ENCODE results near the gene RPS28. TPM values are rescaled to one million over a fixed set of nuclear protein-coding genes. Genes with fewer than 3 reads are reported as not detected.
"Not testable (repeated sequence)": the region's sequence is repeated elsewhere in the genome, so short reads cannot be mapped to it uniquely, and the experiment has no call there.

RPS28 gene
- polyA plus RNA-seq (ENCODE audit: insufficient read length): 729 TPM

DNA sequence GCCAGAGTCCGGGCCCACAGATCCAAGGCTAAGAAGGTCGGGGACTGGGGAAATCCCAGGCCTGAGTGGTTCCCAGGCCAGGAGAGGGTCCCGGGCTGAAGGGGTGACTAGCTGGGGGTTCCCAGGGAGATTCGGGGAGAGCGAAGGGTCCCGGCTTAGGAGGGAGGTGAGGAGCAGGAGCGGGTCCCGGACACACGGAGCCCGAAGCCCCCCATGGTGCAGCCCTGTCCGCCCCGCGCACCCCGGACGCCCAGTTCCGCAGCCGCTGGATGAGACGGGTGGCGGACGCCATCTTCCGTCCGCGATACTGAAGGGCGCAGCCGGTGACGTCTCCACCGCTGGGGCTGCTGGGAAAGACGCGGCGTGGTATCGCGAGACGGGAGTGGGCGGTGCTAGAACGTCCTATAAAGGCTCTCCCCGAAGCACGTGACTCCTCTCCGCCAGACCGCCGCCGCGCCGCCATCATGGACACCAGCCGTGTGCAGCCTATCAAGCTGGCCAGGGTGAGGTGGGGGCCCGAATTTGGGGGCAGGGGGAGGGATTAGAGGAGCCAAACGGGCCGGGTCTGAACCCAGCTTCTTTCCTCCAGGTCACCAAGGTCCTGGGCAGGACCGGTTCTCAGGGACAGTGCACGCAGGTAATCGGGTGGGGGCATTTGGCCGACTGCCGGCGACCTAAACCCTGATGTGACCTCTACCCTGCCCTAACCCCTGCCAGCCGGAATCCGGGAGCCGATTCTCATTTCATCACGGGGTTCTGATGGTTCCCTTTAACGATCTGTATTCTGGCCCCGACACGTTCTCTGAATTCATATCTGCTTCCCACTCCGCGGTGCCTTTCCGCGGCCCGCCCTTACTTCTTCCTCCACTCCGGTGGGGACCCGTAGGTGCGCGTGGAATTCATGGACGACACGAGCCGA, at the start of gene RPS28, which contains the start of gene NDUFA7:
RPS28 (plus strand) TSS at position 430 of the 919 bp plus-strand sequence; CDS start at position 465, 35 bp downstream.
NDUFA7 (minus strand) TSS at position 309 of the 919 bp plus-strand sequence; CDS start at position 292, 17 bp downstream.
- DNase-seq: peak; percentile 98

DNA sequence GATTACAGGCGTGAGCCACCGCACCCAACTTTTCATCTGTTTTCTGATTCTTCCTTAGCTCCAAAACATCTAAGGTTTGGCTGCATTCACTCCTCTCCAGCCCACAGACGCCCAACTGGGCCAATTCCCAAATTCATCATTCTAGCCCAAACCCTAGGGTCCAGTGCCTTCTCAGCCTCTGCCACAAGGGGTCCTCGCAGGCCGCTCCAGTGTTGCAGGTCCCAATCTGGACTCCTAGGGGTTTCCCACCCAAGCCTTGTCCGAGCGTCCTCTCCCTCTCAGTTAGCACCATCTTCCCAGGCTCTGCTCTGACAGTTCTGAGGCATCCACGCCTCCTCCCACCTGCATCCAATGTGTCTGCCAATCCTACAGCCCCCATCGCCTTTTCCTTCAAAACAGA, 44.8 kb upstream of the RPS28 start:
- not testable (repeated sequence) for DNase-seq

DNA sequence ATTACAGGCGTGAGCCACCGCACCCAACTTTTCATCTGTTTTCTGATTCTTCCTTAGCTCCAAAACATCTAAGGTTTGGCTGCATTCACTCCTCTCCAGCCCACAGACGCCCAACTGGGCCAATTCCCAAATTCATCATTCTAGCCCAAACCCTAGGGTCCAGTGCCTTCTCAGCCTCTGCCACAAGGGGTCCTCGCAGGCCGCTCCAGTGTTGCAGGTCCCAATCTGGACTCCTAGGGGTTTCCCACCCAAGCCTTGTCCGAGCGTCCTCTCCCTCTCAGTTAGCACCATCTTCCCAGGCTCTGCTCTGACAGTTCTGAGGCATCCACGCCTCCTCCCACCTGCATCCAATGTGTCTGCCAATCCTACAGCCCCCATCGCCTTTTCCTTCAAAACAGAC, 30.0 kb upstream of the RPS28 start:
- DNase-seq: not testable (repeated sequence)

DNA sequence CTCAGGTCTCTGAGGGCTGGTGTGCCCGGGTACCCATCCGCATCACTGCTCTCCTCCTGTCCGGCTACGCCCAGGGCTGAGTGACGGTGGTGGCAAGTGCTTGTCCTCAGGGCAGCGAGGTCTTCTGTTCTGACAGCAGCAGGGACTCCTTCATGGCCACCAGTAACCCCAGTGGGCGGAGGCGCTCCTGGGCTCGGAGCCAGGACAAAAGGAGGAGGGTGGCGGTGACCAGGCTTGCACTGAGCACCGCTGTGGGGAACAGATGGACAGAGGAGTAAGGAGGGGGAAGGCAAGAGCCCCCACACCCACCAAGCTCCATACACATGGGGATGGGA, 19.0 kb upstream of the RPS28 start:
- no peak for DNase-seq

GRCh38 chr19:8302734-8303133, 18.6 kb upstream of the RPS28 start:
- no peak for DNase-seq

DNA sequence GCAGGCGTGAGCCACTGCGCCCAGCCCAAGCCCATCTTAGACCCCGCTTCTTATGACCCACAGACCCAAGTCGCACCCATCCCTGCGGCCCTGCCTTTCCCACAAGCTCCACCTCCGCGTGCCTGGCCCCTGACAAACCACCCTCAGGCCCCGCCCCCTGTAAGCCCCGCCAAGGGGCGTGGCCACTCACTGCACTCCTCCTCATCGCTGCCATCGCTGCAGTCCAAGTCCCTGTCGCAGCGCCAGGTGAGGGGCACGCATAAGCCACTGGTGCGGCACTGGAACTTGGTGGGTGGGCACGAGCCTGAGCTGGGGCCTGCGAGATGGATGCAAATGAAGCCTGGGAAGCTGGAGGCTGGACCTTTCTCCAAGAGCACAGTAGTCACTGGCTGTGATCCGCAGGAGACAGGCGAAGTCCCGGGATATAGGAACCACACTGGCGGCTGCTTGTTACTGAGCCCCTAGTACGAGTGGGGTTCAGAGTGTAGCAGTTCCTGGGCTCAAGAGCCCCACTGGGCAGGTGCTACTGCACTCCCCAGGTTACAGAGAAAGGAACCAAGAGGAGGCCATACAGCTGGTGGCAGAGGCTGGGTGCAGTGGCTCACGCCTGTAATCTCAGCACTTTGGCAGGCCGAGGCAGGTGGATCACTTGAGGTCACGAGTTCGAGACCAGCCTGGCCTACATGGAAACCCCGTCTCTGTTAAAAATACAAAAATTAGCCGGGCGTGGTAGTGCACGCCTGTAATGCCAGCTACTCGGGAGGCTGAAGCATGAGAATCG, 16.3 kb upstream of the RPS28 start:
- DNase-seq: no peak

GRCh38 chr19:8305798-8306197, 15.5 kb upstream of the RPS28 start:
- DNase-seq: no peak

- DNase-seq: no peak
These were observed 14.9 kb upstream of the RPS28 start for GRCh38 chr19:8306235-8307054.

GRCh38 chr19:8307400-8307964, 13.8 kb upstream of the RPS28 start:
- DNase-seq: no peak

GRCh38 chr19:8307965-8308866, 13.1 kb upstream of the RPS28 start, which contains the start of gene CD320:
Gene CD320, minus strand, starts transcription at chr19:8308358. Its CDS starts 68 bp downstream, at chr19:8308290.
- DNase-seq: peak; percentile 94

- no peak for DNase-seq
These were observed 12.4 kb upstream of the RPS28 start for GRCh38 chr19:8308891-8309291.

GRCh38 chr19:8310342-8311055, 10.8 kb upstream of the RPS28 start:
- DNase-seq: no peak

GRCh38 chr19:8311461-8312260, 9.6 kb upstream of the RPS28 start:
- no peak for DNase-seq

DNA sequence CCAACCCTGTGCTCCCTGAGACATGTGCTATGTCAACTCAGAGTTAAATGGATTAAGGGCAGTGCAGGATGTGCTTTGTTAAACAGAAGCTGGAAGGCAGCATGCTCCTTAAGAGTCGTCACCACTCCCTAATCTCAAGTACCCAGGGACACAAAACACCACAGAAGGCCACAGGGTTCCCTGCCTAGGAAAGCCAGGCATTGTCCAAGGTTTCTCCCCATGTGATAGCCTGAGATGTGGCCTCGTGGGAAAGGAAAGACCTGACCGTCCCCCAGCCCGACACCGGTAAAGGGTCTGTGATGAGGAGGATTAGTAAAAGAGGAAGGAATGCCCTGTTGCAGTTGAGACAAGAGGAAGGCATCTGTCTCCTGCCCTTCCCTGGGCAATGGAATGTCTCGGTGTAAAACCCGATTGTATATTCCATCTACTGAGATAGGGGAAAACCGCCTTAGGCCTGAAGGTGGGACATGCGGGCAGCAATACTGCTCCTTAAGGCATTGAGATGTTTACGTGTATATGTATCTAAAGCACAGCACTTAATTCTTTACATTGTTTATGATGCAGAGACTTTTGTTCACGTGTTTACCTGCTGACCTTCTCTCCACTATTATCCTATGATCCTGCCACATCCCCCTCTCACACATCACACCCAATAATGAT, 6.2 kb upstream of the RPS28 start:
- DNase-seq: not testable (repeated sequence)

- DNase-seq: no peak
These were observed 4.8 kb upstream of the RPS28 start for GRCh38 chr19:8316351-8317125.

- DNase-seq: not testable (repeated sequence)
These were observed 2.5 kb upstream of the RPS28 start for GRCh38 chr19:8318835-8319234.

DNA sequence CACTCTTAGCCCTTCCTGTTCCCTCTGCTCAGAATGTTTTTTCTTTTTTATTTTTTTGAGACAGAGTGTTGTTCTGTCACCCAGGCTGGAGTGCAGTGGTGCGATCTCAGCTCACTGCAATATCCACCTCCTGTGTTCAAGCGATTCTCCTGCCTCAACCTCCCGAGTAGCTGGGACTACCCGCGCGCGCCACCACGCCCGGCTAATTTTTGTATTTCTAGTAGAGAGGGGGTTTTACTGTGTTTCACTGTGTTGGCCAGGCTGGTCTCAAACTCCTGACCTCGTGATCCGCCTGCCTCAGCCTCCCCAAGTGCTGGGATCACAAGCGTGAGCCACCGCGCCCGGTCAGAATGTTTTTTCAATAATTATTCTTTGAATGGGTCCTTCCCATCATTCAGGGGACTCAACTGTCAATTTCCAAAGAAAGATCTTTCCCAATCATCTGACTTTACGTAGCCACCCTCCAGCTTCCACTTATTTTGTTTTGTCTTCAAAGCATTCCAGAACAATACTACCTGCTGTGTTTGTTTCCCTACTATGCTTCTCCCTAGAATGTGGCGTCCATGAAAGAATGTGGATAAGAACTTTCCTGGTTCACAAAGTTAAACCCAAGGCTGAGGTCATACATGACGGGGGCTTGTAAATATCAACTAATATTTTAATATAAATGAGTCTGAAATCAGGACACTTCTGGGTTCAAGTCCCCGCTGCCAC, 1.3 kb upstream of the RPS28 start:
- no peak for DNase-seq
